RKO (cell line): Measurements from ENCODE around the gene HOATZ.
A peak's percentile ranks its signal among the peaks of the same experiment; 100 is the strongest.

ENCODE experiments used
- DNase-seq: peaks from one replicate; pipeline ENCODE4 v3.0.0-alpha.2; 2016; ENCODE audit warnings: low spot score

HOATZ gene

GRCh38 chr11:111549196-111549868, 34.8 kb downstream of the HOATZ start:
- DNase-seq = no peak

- DNase-seq = no peak
Observed at GRCh38 chr11:111549869-111550203, 35.3 kb downstream of the HOATZ start.

- DNase-seq = no peak
Observed at GRCh38 chr11:111550258-111550657, 35.7 kb downstream of the HOATZ start.

GRCh38 chr11:111554532-111554931, 40.0 kb downstream of the HOATZ start:
- DNase-seq = no peak

- no peak for DNase-seq
Observed at GRCh38 chr11:111555255-111555654, 40.7 kb downstream of the HOATZ start.

GRCh38 chr11:111557425-111558111, 43.0 kb downstream of the HOATZ start:
- peak; percentile 77 for DNase-seq

- no peak for DNase-seq
Observed at GRCh38 chr11:111559800-111560464, 45.4 kb downstream of the HOATZ start.

- no peak for DNase-seq
Observed at GRCh38 chr11:111560800-111561199, 46.2 kb downstream of the HOATZ start.

- DNase-seq = no peak
Observed at GRCh38 chr11:111561306-111561705, 46.7 kb downstream of the HOATZ start.

- no peak for DNase-seq
Observed at GRCh38 chr11:111561791-111562325, 47.3 kb downstream of the HOATZ start.

GRCh38 chr11:111562692-111563389, 48.3 kb downstream of the HOATZ start:
- DNase-seq = no peak

- DNase-seq = peak; percentile 79
Observed at GRCh38 chr11:111565114-111565720, 50.6 kb downstream of the HOATZ start.

- no peak for DNase-seq
Observed at GRCh38 chr11:111566324-111566723, 51.7 kb downstream of the HOATZ start.

GRCh38 chr11:111569476-111569875, 54.9 kb downstream of the HOATZ start:
- DNase-seq = no peak

- no peak for DNase-seq
Observed at GRCh38 chr11:111570796-111571195, 56.2 kb downstream of the HOATZ start.

- DNase-seq = no peak
Observed at GRCh38 chr11:111571829-111572501, 57.4 kb downstream of the HOATZ start.

- DNase-seq = no peak
Observed at GRCh38 chr11:111572581-111572980, 58.0 kb downstream of the HOATZ start.

- no peak for DNase-seq
Observed at GRCh38 chr11:111573821-111574249, 59.3 kb downstream of the HOATZ start.

GRCh38 chr11:111574373-111575225, 60.0 kb downstream of the HOATZ start:
- no peak for DNase-seq

GRCh38 chr11:111575740-111576139, 61.2 kb downstream of the HOATZ start:
- DNase-seq = no peak
